K562 (cell line): ENCODE measurements around the gene DCLK1. TPM values are rescaled to one million over a fixed set of nuclear protein-coding genes. Genes with fewer than 3 reads are reported as not detected.

Source experiments
- ATAC-seq: fragments of 200-7000 bp; cut with Tn5 transposase; 3 replicates; pipeline ENCODE4 v1.9.1; 2020; ENCODE audit warnings: moderate library complexity
- BruUV-seq: library from RNA; stranded (reverse); fragments of 400-500 nt; replicated peaks from 2 replicates; lab custom pipeline; 2021; lab: Mats Ljungman, UMichigan
- CTCF ChIA-PET: fragments of 300-600 bp; formaldehyde crosslinking; extraction: SDS; loops from one replicate; lab custom pipeline; 2021; ENCODE audit warnings: low intra/inter-chr PET ratio; lab: Yijun Ruan, JAX
- POLR2A ChIA-PET: fragments of 300-600, 350-650 bp; sonication (Branson Sonifier 250); formaldehyde crosslinking; extraction: SDS; loops from one replicate; lab custom pipeline; 2021; ENCODE audit warnings: antibody characterized with exemption, inconsistent platforms; lab: Yijun Ruan, JAX
- DNase-seq, 4 experiments: peaks; one replicate each; pipeline versions ENCODE4 v3.0.0 to v3.0.0-alpha.2; 2011 to 2018; ENCODE audit warnings: low spot score in 3 of 4, mixed read lengths in 3 of 4; ENCODE audit errors: extremely low read depth in 1 of 4
- FAIRE-seq: peaks from 2 replicates; lab custom pipeline; 2011; peaks lifted over from hg19 to GRCh38; lab: Jason Lieb, UNC
- H2AFZ ChIP-seq: 2 replicates; pipeline ENCODE4 v1.6.0; 2011; ENCODE audit warnings: low read depth, low read length, control low read depth, inconsistent platforms
- H3K27ac ChIP-seq: fragments of 200-600 bp; 3 replicates; pipeline ENCODE4 v1.8.0; 2011; ENCODE audit warnings: low read depth, mild to moderate bottlenecking, control low read depth, inconsistent platforms, low read length, moderate library complexity, mixed read lengths; ENCODE audit errors: extremely low read depth
- H3K27me3 ChIP-seq, 2 experiments: fragments of 300-600 bp in 1 of 2; 2 replicates in 1 of 2; 3 replicates in 1 of 2; pipeline versions ENCODE4 v1.6.0 to v1.8.0; 2011; ENCODE audit warnings: inconsistent platforms in 2 of 2, low read length in 2 of 2, mild to moderate bottlenecking in 1 of 2, mixed read lengths in 1 of 2, moderate library complexity in 1 of 2; ENCODE audit not compliant: control insufficient read depth in 2 of 2, insufficient read depth in 2 of 2
- H3K36me3 ChIP-seq: fragments of 300-600 bp; 3 replicates; pipeline ENCODE4 v1.8.0; 2011; ENCODE audit warnings: mild to moderate bottlenecking, low read length, inconsistent platforms; ENCODE audit not compliant: control insufficient read depth, insufficient read depth
- H3K4me1 ChIP-seq, 2 experiments: fragments of 200-600 bp in 1 of 2; replicated peaks in 1 of 2; 2 replicates in 1 of 2; 3 replicates in 1 of 2; pipeline versions ENCODE4 v1.5.1 to v1.8.0; 2011; ENCODE audit warnings: inconsistent platforms in 2 of 2, low read length in 2 of 2, mild to moderate bottlenecking in 1 of 2, mixed read lengths in 1 of 2, moderate library complexity in 1 of 2; ENCODE audit not compliant: control insufficient read depth in 2 of 2, insufficient read depth in 2 of 2
- H3K4me2 ChIP-seq: 2 replicates; pipeline ENCODE4 v1.6.1; 2011; ENCODE audit warnings: low read length, control low read depth, inconsistent platforms, mixed read lengths; ENCODE audit not compliant: insufficient read depth
- H3K4me3 ChIP-seq: fragments of 200-600 bp; sonication (generic), shearing (Covaris generic); 2 replicates; pipeline ENCODE4 v1.5.1; 2016; ENCODE audit warnings: control low read depth, inconsistent platforms
- H3K79me2 ChIP-seq: fragments of 200-600 bp; 3 replicates; pipeline ENCODE4 v1.8.0; 2011; ENCODE audit warnings: low read length, inconsistent platforms; ENCODE audit not compliant: control insufficient read depth, insufficient read depth
- H3K9ac ChIP-seq, 2 experiments: 2 replicates each; pipeline versions ENCODE4 v1.6.0 to v1.6.1; 2011; ENCODE audit warnings: low read depth in 2 of 2, low read length in 2 of 2, control low read depth in 1 of 2, inconsistent platforms in 1 of 2, mild to moderate bottlenecking in 1 of 2, mixed read lengths in 1 of 2; ENCODE audit not compliant: insufficient read depth in 1 of 2
- H3K9me1 ChIP-seq: one replicate; pipeline ENCODE4 v1.6.0; 2011; ENCODE audit warnings: inconsistent platforms, mild to moderate bottlenecking, low read length, moderate library complexity; ENCODE audit not compliant: control insufficient read depth, insufficient read depth
- H3K9me3 ChIP-seq: replicated peaks from 2 replicates; pipeline ENCODE4 v1.5.1; 2011; ENCODE audit warnings: low read depth, low read length, inconsistent platforms; ENCODE audit not compliant: control insufficient read depth, insufficient read depth
- H4K20me1 ChIP-seq: replicated peaks from 2 replicates; pipeline ENCODE4 v1.6.1; 2011; ENCODE audit warnings: low read length, inconsistent platforms, mixed read lengths; ENCODE audit not compliant: control insufficient read depth, insufficient read depth
- ARNT ChIP-seq, 2 experiments: fragments of 450-650 bp; IDR thresholded peaks; 2 replicates each; pipeline ENCODE4 v1.6.1; 2016; ENCODE audit warnings: mild to moderate bottlenecking in 1 of 2
- GTF2F1 ChIP-seq: IDR thresholded peaks from 2 replicates; pipeline ENCODE4 v1.6.1; 2011; ENCODE audit warnings: low read depth, low read length, improper control_type of control experiment
- IRF9 ChIP-seq: fragments of 450-650 bp; IDR thresholded peaks from 2 replicates; pipeline ENCODE4 v1.6.1; 2016; ENCODE audit warnings: missing biosample characterization, missing genetic modification characterization
- LARP7 ChIP-seq: fragments of 450-650 bp; IDR thresholded peaks from 2 replicates; pipeline ENCODE4 v1.6.1; 2016
- SAFB2 ChIP-seq: fragments of 200-400 bp; formaldehyde crosslinking; IDR thresholded peaks from 2 replicates; pipeline ENCODE4 v1.6.1; 2018; ENCODE audit warnings: borderline replicate concordance, low read length, low read depth, moderate library complexity; ENCODE audit not compliant: severe bottlenecking
- SMAD1 ChIP-seq: fragments of 150-350 bp; IDR thresholded peaks from 2 replicates; pipeline ENCODE4 v1.6.1; 2014; ENCODE audit warnings: low read length, low read depth; ENCODE audit not compliant: partially characterized antibody
- SNAPC5 ChIP-seq: fragments of 250-450 bp; sonication (Bioruptor Pico); IDR thresholded peaks from 2 replicates; pipeline ENCODE4 v1.8.0; 2021; ENCODE audit warnings: moderate library complexity, mild to moderate bottlenecking, inconsistent platforms
- ZNF75A ChIP-seq: fragments of 450-650 bp; formaldehyde crosslinking; IDR thresholded peaks from 2 replicates; pipeline ENCODE4 v1.4.0; 2020; ENCODE audit warnings: mild to moderate bottlenecking
- whole genome bisulfite sequencing: fragments of 100-300 bp; shearing (Covaris generic); methylation state at CpG from one replicate; pipeline ENCODE4 v1.1.6; 2016; ENCODE audit warnings: low coverage, mixed read lengths; ENCODE audit not compliant: insufficient coverage; ENCODE audit errors: missing lambda C conversion rate; 5-methylcytosine and 5-hydroxymethylcytosine counted together
- in situ Hi-C: fragments of 300-500 bp; cut with MboI; formaldehyde crosslinking; loops from 4 replicates; pipeline ENCODE4 v1.15.0; 2018; ENCODE audit warnings: inconsistent platforms, mixed read lengths
- intact Hi-C: fragments of 100-400 bp; cut with micrococcal nuclease; formaldehyde crosslinking; loops from 2 replicates; pipeline ENCODE4 v1.14.2; 2022
- polyA plus RNA-seq, 8 experiments: library from polyadenylated mRNA; depleted of rRNA in 4 of 8; stranded (reverse) in 5 of 8; unstranded in 3 of 8; fragments of >200 nt; fragmentation: Nextera tagmentation in 2 of 8; fragmentation: Illumina TruSeq in 1 of 8; extraction: Ambion mirVana in 2 of 8; extraction: Trizol in 1 of 8; gene quantifications; 2 replicates each; pipeline versions ENCODE4 v1.2.1 to v1.2.3, GENCODE V29; 2011 to 2014; ENCODE audit warnings: inconsistent platforms in 1 of 8, missing spikeins in 1 of 8
- total RNA-seq, 7 experiments: library from RNA; depleted of rRNA in 6 of 7; stranded (reverse); fragments of >200 nt in 6 of 7; fragmentation: Illumina TruSeq in 2 of 7; extraction: Trizol in 2 of 7; gene quantifications; 2 replicates each; pipeline versions ENCODE4 v1.2.1 to v1.2.3, GENCODE V29; 2011 to 2021; ENCODE audit warnings: low replicate concordance in 1 of 7
- TF ChIP-seq, protein P1 (sequence below), 2 experiments: IDR thresholded peaks in 1 of 2; conservative IDR thresholded peaks in 1 of 2; 2 replicates each; pipeline ENCODE4 v1.6.1; 2016; ENCODE audit warnings: low read depth in 2 of 2, mild to moderate bottlenecking in 1 of 2, missing compliant biosample characterization in 1 of 2, missing genetic modification characterization in 1 of 2, moderate library complexity in 1 of 2

The DCLK1 gene
- total and polyA plus RNA-seq, 9 of the 15 experiments (the other 6 are each of a cell fraction or from before 2014, with no cell fraction given), result 0.07 TPM; not detected in 8

- TF ChIP-seq ARNT (IDR thresholded peaks at IDR 0.05) (no peak), SAFB2 (no peak), SMAD1 (no peak), IRF9 (tag) (no peak), ZNF75A (CRISPR knock-in tag) (no peak), GTF2F1 (no peak), SNAPC5 (CRISPR knock-in tag) (no peak)
These were observed 383.6 kb downstream of the DCLK1 start (continued) for GRCh38 chr13:35747594-35747993.

- ATAC-seq (no peak), DNase-seq (no peak), FAIRE-seq (no peak)
- POLR2A ChIA-PET, result no interaction called here
- Histone ChIP-seq H3K9me3 (no peaks in the 10 kb centered on the region), H3K4me2 (no peak overlapping the region), H3K4me1 (no peaks in the 10 kb centered on the region), H3K27me3 (no peaks in the 10 kb centered on the region), H3K9ac (no peak overlapping the region), H3K27ac (no peak overlapping the region), H3K4me3 (no peak overlapping the region), H3K36me3 (no peaks in the 10 kb centered on the region), H3K9me1 (no peaks in the 10 kb centered on the region), H3K79me2 (no peaks in the 10 kb centered on the region), H2AFZ (no peak overlapping the region), H4K20me1 (no peaks in the 10 kb centered on the region)
- CTCF ChIA-PET, result no interaction called here
- WGBS, result 2% methylated on average over 9 of the region's 9 CpGs
- intact Hi-C loops, result no loop called here
- TF ChIP-seq LARP7, result no peak
- TF ChIP-seq, protein P1, sequence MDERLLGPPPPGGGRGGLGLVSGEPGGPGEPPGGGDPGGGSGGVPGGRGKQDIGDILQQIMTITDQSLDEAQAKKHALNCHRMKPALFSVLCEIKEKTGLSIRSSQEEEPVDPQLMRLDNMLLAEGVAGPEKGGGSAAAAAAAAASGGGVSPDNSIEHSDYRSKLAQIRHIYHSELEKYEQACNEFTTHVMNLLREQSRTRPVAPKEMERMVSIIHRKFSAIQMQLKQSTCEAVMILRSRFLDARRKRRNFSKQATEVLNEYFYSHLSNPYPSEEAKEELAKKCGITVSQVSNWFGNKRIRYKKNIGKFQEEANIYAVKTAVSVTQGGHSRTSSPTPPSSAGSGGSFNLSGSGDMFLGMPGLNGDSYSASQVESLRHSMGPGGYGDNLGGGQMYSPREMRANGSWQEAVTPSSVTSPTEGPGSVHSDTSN (CRISPR knock-in tag; IDR thresholded peaks at IDR 0.05; ENCODE audit: low read depth), result no peak
- TF ChIP-seq, protein P1 (tag; conservative IDR thresholded peaks at IDR 0.05; ENCODE audit: low read depth), result peak; percentile 25; the same call in 1 of the 2 replicates
- no TSS peak for BruUV-seq
- in situ Hi-C loops, result no loop called here
These were observed 386.5 kb downstream of the DCLK1 start for GRCh38 chr13:35744566-35745178.
